ENCODE data around the gene THADA. TPM values are rescaled to one million over a fixed set of nuclear protein-coding genes. Genes with fewer than 3 reads are reported as not detected.

Gene THADA
- total RNA-seq, 4 donors from 2014 or later, result 49.9 to 90.2 (median 65.2) TPM

- Histone ChIP-seq H3K36me3 (no peaks in the 10 kb centered on the region), H3K9me3 (no peaks in the 10 kb centered on the region), H3K4me1 (peaks cover 10 to 19% of the 10 kb centered on the region in 2 donors), H3K27ac (no peak overlapping the region), H3K4me3 (replicated peaks in 1 of 3) (no peak overlapping the region), H3K27me3 (no peaks in the 10 kb centered on the region)
- DNase-seq, result no peak
- TF ChIP-seq CTCF (IDR thresholded peaks at IDR 0.05) (no peak), POLR2A (IDR thresholded peaks at IDR 0.05) (no peak)
- 93 to 97% methylated on average over 2 of the region's 2 CpGs for WGBS, 2 donors
- intact Hi-C loops (cut with DNase I), result no loop called here
Observed at GRCh38 chr2:43491065-43491639, 104.7 kb downstream of the THADA start.

- Histone ChIP-seq H3K9me3 (no peaks in the 10 kb centered on the region), H3K27ac (no peak overlapping the region), H3K36me3 (no peaks in the 10 kb centered on the region), H3K4me1 (peaks cover 3 to 16% of the 10 kb centered on the region in 2 donors), H3K4me3 (replicated peaks in 1 of 3) (no peak overlapping the region), H3K27me3 (no peaks in the 10 kb centered on the region)
- 93 to 96% methylated on average over 1 of the region's 1 CpG for WGBS, 2 donors
- TF ChIP-seq CTCF (IDR thresholded peaks at IDR 0.05) (no peak), POLR2A (IDR thresholded peaks at IDR 0.05) (no peak)
- intact Hi-C loops (cut with DNase I), result no loop called here
- no peak for DNase-seq
Observed at GRCh38 chr2:43490252-43490786, 105.5 kb downstream of the THADA start.

GRCh38 chr2:43488737-43489136 lies 107.1 kb downstream of the THADA start:
- peaks cover 9 to 23% of the 10 kb centered on the region in 2 donors for H3K4me1 ChIP-seq
- WGBS, 2 donors, result 96 to 97% methylated on average over 3 of the region's 3 CpGs
- H3K36me3 ChIP-seq, result no peaks in the 10 kb centered on the region
- intact Hi-C loops (cut with DNase I), result loop anchor here (10.0 kb wide), 3 partner anchors 354 to 514 kb away; no protein-coding TSS in a partner anchor
- no peak overlapping the region for H3K27ac ChIP-seq
- no peak for TF ChIP-seq CTCF (IDR thresholded peaks at IDR 0.05)
- TF ChIP-seq POLR2A (IDR thresholded peaks at IDR 0.05), result no peak
- DNase-seq, result no peak
- no peak overlapping the region for H3K4me3 ChIP-seq (replicated peaks in 1 of 3)
- no peaks in the 10 kb centered on the region for H3K9me3 ChIP-seq
- no peaks in the 10 kb centered on the region for H3K27me3 ChIP-seq

- intact Hi-C loops (cut with DNase I), result loop anchor here (10.0 kb wide), 3 partner anchors 352 to 512 kb away; no protein-coding TSS in a partner anchor
- TF ChIP-seq POLR2A (IDR thresholded peaks at IDR 0.05) (no peak), CTCF (IDR thresholded peaks at IDR 0.05) (no peak)
- DNase-seq, result peak in 1 of 2 donors; percentile 10
- no peaks in the 10 kb centered on the region for H3K27me3 ChIP-seq
- H3K36me3 ChIP-seq, result no peaks in the 10 kb centered on the region
- peaks cover 23 to 44% of the 10 kb centered on the region in 2 donors for H3K4me1 ChIP-seq
- no peaks in the 10 kb centered on the region for H3K9me3 ChIP-seq
- peak overlapping the region; percentile 7 to 75 (median 60) for H3K27ac ChIP-seq
- H3K4me3 ChIP-seq (replicated peaks in 1 of 3), result no peak overlapping the region
Observed at GRCh38 chr2:43486603-43487002, 109.2 kb downstream of the THADA start.

- no peak overlapping the region for H3K4me3 ChIP-seq (replicated peaks in 1 of 3)
- TF ChIP-seq CTCF (IDR thresholded peaks at IDR 0.05) (peak in 5 of 6 experiments; percentile 29 to 91 (median 59)), POLR2A (IDR thresholded peaks at IDR 0.05) (no peak)
- DNase-seq, result no peak
- H3K36me3 ChIP-seq, result no peaks in the 10 kb centered on the region
- H3K9me3 ChIP-seq, result no peaks in the 10 kb centered on the region
- intact Hi-C loops (cut with DNase I), result loop anchor here (10.0 kb wide), 3 partner anchors 350 to 510 kb away; no protein-coding TSS in a partner anchor
- peak overlapping the region; percentile 8 to 75 (median 50) for H3K27ac ChIP-seq
- H3K4me1 ChIP-seq, result peaks cover 23 to 57% of the 10 kb centered on the region in 2 donors
- no peaks in the 10 kb centered on the region for H3K27me3 ChIP-seq
Observed at GRCh38 chr2:43484323-43484930, 111.4 kb downstream of the THADA start.

Measured in thyroid gland (tissue), 4 donors.